SH-SY5Y (cell line): ENCODE measurements around the gene DHX16.

Experiments
- GATA2 ChIP-seq: IDR thresholded peaks from 2 replicates; pipeline ENCODE4 v1.6.1; 2011; ENCODE audit warnings: mild to moderate bottlenecking, low read depth, low read length
- GATA3 ChIP-seq: IDR thresholded peaks from 2 replicates; pipeline ENCODE4 v1.6.1; 2011; ENCODE audit warnings: low read depth, mild to moderate bottlenecking, low read length, moderate library complexity

- no peak for TF ChIP-seq GATA3
- no peak for TF ChIP-seq GATA2
Observed at GRCh38 chr6:30664994-30665767, 7.6 kb downstream of the DHX16 start.
